ENCODE results near the gene CLIC3.

DNA sequence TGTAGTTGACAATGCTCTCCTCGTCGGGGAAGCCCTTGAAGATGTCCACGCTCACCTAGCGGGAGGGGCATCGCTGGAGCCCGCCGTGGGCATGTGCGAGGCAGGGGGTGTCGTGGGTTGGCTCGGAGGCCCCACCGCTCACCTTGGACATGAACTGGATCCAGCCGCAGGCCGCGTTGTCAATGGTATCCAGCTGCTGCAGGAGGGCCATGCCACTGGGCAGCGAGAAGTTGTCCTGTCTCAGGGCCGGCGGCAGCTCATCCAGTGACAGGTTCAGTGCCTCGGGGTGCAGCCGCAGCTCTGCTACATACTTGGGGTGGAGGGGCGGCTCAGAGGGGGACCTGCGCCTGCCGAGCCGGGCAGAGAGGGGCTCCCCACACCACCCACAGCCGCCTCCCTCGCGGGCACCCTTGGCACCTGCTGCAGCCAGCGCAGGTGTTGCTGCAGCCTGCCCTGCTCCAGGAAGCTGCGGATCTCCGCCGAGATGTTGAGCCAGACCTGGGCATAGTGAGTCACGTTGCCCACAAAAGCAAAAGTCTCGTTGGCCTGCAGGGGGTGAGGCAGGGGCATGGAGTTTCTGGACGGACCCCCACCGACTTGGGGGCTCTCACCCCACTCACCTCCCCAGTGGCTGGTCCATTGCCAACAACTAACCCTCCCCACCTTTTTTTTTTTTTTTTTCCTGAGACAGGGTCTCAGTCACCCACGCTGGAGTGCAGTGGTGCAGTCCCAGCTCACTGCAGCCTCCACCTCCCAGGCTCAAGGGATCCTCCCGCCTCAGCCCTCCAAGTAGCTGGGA lies 22.6 kb upstream of the CLIC3 start:
- TF ChIP-seq, protein P1, sequence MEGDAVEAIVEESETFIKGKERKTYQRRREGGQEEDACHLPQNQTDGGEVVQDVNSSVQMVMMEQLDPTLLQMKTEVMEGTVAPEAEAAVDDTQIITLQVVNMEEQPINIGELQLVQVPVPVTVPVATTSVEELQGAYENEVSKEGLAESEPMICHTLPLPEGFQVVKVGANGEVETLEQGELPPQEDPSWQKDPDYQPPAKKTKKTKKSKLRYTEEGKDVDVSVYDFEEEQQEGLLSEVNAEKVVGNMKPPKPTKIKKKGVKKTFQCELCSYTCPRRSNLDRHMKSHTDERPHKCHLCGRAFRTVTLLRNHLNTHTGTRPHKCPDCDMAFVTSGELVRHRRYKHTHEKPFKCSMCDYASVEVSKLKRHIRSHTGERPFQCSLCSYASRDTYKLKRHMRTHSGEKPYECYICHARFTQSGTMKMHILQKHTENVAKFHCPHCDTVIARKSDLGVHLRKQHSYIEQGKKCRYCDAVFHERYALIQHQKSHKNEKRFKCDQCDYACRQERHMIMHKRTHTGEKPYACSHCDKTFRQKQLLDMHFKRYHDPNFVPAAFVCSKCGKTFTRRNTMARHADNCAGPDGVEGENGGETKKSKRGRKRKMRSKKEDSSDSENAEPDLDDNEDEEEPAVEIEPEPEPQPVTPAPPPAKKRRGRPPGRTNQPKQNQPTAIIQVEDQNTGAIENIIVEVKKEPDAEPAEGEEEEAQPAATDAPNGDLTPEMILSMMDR (IDR thresholded peaks at IDR 0.05): no peak
- TF ChIP-seq POLR2A (IDR thresholded peaks at IDR 0.05): no peak
